GM11168 (cell line): ENCODE results near the gene GFOD2.
"Not testable (repeated sequence)": the region's sequence is repeated elsewhere in the genome, so short reads cannot be mapped to it uniquely, and the experiment has no call there.

ENCODE experiments used
- in situ Hi-C: fragments of 300-500 bp; cut with MboI; formaldehyde crosslinking; loops from one replicate; pipeline ENCODE4 v1.12.0; 2022; ENCODE audit warnings: low sequenced_read_pairs; ENCODE audit not compliant: unreplicated experiment

GFOD2 gene

GRCh38 chr16:67719048-67719777 lies at the start of gene GFOD2:
GFOD2 (minus strand) TSS chr16:67719316; CDS start chr16:67685715, 33,601 bp downstream.
- in situ Hi-C loops: no loop called here

GRCh38 chr16:67767953-67768352 lies 48.8 kb upstream of the GFOD2 start:
- in situ Hi-C loops: no loop called here

- in situ Hi-C loops: no loop called here
Observed at GRCh38 chr16:67766291-67766690, 47.2 kb upstream of the GFOD2 start.

GRCh38 chr16:67764158-67764667 lies 45.1 kb upstream of the GFOD2 start:
- in situ Hi-C loops: no loop called here

- in situ Hi-C loops: no loop called here
Observed at GRCh38 chr16:67763066-67763465, 44.0 kb upstream of the GFOD2 start.

GRCh38 chr16:67762385-67762784 lies 43.3 kb upstream of the GFOD2 start:
- in situ Hi-C loops: no loop called here

- in situ Hi-C loops: no loop called here
Observed at GRCh38 chr16:67761924-67762323, 42.8 kb upstream of the GFOD2 start.

GRCh38 chr16:67760956-67761230 lies 41.8 kb upstream of the GFOD2 start:
- in situ Hi-C loops: no loop called here

- in situ Hi-C loops: no loop called here
Observed at GRCh38 chr16:67760206-67760955, 41.3 kb upstream of the GFOD2 start.

GRCh38 chr16:67758966-67759365 lies 39.9 kb upstream of the GFOD2 start:
- in situ Hi-C loops: no loop called here

GRCh38 chr16:67758006-67758405 lies 38.9 kb upstream of the GFOD2 start:
- in situ Hi-C loops: no loop called here

- in situ Hi-C loops: no loop called here
Observed at GRCh38 chr16:67752641-67753040, 33.5 kb upstream of the GFOD2 start.

- in situ Hi-C loops: not testable (repeated sequence)
Observed at GRCh38 chr16:67751331-67751730, 32.2 kb upstream of the GFOD2 start.

GRCh38 chr16:67750466-67750865 lies 31.4 kb upstream of the GFOD2 start:
- in situ Hi-C loops: no loop called here

GRCh38 chr16:67749436-67750078 lies 30.4 kb upstream of the GFOD2 start:
- in situ Hi-C loops: no loop called here

GRCh38 chr16:67748834-67749233 lies 29.7 kb upstream of the GFOD2 start:
- in situ Hi-C loops: no loop called here

GRCh38 chr16:67746846-67747245 lies 27.7 kb upstream of the GFOD2 start:
- in situ Hi-C loops: no loop called here

GRCh38 chr16:67741118-67741517 lies 22.0 kb upstream of the GFOD2 start:
- in situ Hi-C loops: no loop called here

- in situ Hi-C loops: no loop called here
Observed at GRCh38 chr16:67740391-67740790, 21.3 kb upstream of the GFOD2 start.

- in situ Hi-C loops: no loop called here
Observed at GRCh38 chr16:67736858-67737257, 17.7 kb upstream of the GFOD2 start.

- in situ Hi-C loops: no loop called here
Observed at GRCh38 chr16:67734731-67735201, 15.7 kb upstream of the GFOD2 start.
